ENCODE data around the gene PPP1R13L.

Gene PPP1R13L

GRCh38 chr19:45406226-45407090, 1.6 kb upstream of the PPP1R13L start, which contains the start of gene POLR1G:
Gene POLR1G, plus strand, starts transcription at chr19:45406644. Its CDS starts 53 bp downstream, at chr19:45406697.
- peak; percentile 82 for DNase-seq

- DNase-seq: peak; percentile 82
Measured at GRCh38 chr19:45405435-45406225, 761 bp upstream of the PPP1R13L start.

DNA sequence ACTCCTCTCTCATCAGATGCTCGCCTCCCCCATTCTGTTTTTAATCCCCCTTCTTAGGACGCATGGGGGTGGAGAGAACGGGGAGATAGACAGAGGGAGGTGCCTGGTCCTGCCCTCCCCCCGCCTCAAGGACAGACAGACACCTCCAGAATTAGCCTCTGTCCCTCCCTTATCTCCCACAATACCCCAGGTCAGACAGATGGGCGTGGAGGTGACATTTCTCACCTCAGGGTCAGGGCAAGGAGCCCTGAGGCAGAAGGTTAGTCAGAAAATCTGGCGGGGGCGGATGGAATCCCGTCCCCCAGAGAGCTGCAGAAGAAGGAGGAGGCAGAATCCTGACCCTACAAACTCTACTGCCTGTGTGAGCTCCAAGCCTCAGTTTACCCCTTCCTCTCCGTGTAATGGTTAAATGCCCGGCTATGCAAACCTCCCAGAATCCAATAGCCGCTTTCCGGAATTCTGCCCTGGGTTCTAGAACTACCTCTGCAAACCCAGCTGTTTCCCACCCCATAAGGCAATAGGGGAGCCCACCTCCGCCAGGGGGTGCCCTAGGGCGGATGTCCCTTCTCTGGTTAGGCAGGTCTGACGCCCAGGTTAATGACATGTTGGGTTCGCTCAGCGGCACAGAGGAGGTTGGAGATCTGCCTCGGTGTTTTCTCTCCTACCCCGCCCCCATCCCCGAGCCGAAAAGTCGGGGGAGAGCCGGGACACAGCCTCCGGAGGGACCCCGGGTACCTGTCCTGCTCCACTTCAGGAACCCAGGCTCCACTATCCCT, 900 bp downstream of the PPP1R13L start:
- DNase-seq: peak; percentile 49

- no peak for DNase-seq
Measured at GRCh38 chr19:45403272-45403671, 1.6 kb downstream of the PPP1R13L start.

GRCh38 chr19:45402298-45403061, 2.4 kb downstream of the PPP1R13L start:
- DNase-seq: no peak

GRCh38 chr19:45401815-45402214, 3.1 kb downstream of the PPP1R13L start:
- DNase-seq: no peak

GRCh38 chr19:45400192-45400591, 4.7 kb downstream of the PPP1R13L start:
- DNase-seq: peak; percentile 69

GRCh38 chr19:45395821-45396617, 8.8 kb downstream of the PPP1R13L start:
- no peak for DNase-seq

GRCh38 chr19:45391871-45392665, 12.8 kb downstream of the PPP1R13L start:
- DNase-seq: no peak

GRCh38 chr19:45391346-45391745, 13.5 kb downstream of the PPP1R13L start:
- peak; percentile 3 for DNase-seq

GRCh38 chr19:45385392-45386221, 19.3 kb downstream of the PPP1R13L start:
- DNase-seq: no peak

DNA sequence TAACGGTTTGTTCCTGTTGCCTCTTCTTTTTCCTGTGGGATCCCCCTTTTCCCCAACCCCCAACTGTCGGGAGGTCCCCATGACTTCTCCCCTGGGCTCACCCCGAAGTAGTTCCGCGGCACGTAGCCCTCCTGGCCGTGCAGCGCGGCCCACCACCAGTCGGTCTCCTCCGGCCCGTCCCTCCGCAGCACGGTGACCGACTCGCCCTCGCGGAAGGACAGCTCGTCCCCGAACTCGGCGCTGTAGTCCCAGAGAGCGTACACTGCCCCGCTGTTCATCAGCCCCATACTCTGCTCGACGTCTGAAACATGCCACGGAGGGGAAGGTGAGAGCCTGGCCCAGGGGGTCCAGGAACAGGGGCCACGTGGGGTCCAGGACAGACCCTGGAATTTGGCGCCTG, 22.4 kb downstream of the PPP1R13L start:
- no peak for DNase-seq

GRCh38 chr19:45380107-45380506, 24.8 kb downstream of the PPP1R13L start:
- DNase-seq: no peak

DNA sequence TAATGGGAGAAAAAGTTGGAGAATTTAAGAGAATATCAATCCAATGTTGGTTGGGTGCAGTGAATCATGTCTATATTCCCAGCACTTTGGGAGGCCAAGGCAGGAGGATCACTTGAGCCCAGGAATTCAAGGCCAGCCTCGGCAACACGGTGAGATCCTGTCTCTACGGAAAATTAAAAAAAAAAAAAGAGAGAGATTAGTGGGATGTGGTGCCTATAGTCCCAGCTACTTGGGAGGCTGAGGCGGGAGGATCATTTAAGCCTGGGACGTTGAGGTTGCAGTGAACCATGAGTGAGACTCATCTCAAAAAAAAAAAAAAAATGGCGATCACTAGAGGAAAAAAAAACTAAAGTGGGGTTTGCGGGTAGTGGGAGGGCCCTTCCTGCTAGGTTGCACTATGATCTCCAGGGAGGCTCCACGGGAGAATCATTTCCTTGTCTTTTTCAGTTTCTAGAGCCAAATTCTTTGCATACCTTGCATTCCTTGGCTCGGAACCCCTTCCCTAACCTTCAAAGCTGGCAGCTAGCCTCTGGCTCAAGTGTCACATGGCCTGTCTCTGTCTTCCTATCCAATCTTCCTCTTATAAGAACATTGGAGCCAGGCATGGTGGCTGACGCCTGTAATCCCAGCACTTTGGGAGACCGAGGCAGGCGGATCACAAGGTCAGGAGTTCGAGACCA, 28.7 kb downstream of the PPP1R13L start:
- DNase-seq: no peak

- peak; percentile 97 for DNase-seq
Measured at GRCh38 chr19:45370410-45371204, 34.3 kb downstream of the PPP1R13L start, which contains the start of gene ERCC2. Gene ERCC2, minus strand, starts transcription at chr19:45370573. Its CDS starts 33 bp downstream, at chr19:45370540.

DNA sequence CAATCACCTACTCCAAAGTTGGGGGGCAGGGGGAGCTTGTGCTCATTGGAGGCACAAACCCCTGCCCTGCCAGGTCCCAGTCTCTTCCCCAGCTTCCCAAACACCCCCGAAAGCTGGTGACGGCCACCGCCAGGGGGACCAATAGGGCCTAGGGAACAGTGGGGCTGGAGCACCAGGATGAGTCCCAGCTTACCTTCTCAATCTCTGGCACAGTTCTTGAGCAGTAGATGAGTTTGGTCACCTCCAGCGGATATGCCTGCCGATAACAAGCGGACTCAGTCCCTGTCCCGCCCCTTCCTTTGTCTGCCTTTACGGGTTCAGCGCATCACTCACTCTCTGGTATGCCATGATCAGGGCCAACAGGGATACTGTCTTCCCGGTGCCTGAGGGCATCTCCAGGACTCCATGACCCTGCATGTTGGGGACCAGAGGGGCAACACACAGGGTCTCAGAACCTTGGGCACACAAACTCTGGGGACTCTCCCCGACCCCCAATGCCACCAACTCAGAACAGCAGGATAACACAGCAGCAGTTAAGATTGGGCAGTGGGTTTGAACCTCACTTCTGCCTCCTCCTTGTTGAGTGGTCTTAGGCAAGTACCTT, 36.0 kb downstream of the PPP1R13L start:
- DNase-seq: no peak

DNA sequence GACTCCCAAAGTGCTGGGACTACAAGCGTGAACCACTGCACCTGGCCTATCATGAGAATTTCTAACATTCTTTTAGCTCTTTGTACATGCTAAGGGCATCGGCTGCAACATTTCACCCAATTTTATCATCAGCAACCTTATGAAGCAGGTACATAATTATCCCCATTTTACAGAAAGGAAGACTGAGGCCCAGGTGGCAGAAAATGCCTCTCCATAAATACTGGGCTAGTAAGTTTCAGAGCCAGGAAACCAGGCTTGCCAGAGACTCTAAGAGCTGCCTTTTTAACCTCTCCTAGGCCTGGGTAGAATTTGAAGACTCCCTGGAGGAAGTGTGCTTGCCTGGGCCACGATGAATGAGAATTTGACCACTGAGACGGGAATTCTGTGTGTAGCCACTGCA, 36.7 kb downstream of the PPP1R13L start:
- DNase-seq: no peak

- no peak for DNase-seq
Measured at GRCh38 chr19:45364696-45365095, 40.2 kb downstream of the PPP1R13L start.

All from NCI-H1694 (cell line).